GM18508 (cell line): Measurements from ENCODE around the gene GDI2.
"Not testable (repeated sequence)": the region's sequence is repeated elsewhere in the genome, so short reads cannot be mapped to it uniquely, and the experiment has no call there.

ENCODE experiments used
- ATAC-seq: cut with Tn5 transposase; IDR thresholded peaks from one replicate; pipeline ENCODE4 v1.9.1; 2021; ENCODE audit warnings: moderate number of reproducible peaks; ENCODE audit not compliant: insufficient read depth, unreplicated experiment

GDI2 gene

GRCh38 chr10:5829267-5829666 lies 16.0 kb upstream of the GDI2 start:
- ATAC-seq, result no peak

GRCh38 chr10:5828725-5829124 lies 15.5 kb upstream of the GDI2 start:
- ATAC-seq, result no peak

GRCh38 chr10:5827841-5828240 lies 14.6 kb upstream of the GDI2 start:
- no peak for ATAC-seq

GRCh38 chr10:5826511-5826910 lies 13.3 kb upstream of the GDI2 start:
- ATAC-seq, result not testable (repeated sequence)

- ATAC-seq, result no peak
Measured at GRCh38 chr10:5818894-5819293, 5.7 kb upstream of the GDI2 start.

GRCh38 chr10:5818048-5818331 lies 4.8 kb upstream of the GDI2 start:
- ATAC-seq, result no peak

GRCh38 chr10:5817322-5818047 lies 4.3 kb upstream of the GDI2 start:
- ATAC-seq, result no peak

- ATAC-seq, result no peak
Measured at GRCh38 chr10:5816170-5816569, 2.9 kb upstream of the GDI2 start.

- ATAC-seq, result no peak
Measured at GRCh38 chr10:5814110-5815107, 1.2 kb upstream of the GDI2 start.

- peak; percentile 15 for ATAC-seq
Measured at GRCh38 chr10:5813091-5813340, 218 bp downstream of the GDI2 start.

- no peak for ATAC-seq
Measured at GRCh38 chr10:5812283-5813090, 747 bp downstream of the GDI2 start.

- ATAC-seq, result no peak
Measured at GRCh38 chr10:5811387-5811821, 1.8 kb downstream of the GDI2 start.

GRCh38 chr10:5810225-5810624 lies 3.0 kb downstream of the GDI2 start:
- no peak for ATAC-seq

- ATAC-seq, result no peak
Measured at GRCh38 chr10:5809527-5810154, 3.6 kb downstream of the GDI2 start.

- ATAC-seq, result not testable (repeated sequence)
Measured at GRCh38 chr10:5808783-5809392, 4.3 kb downstream of the GDI2 start.

- no peak for ATAC-seq
Measured at GRCh38 chr10:5806745-5807144, 6.5 kb downstream of the GDI2 start.

- no peak for ATAC-seq
Measured at GRCh38 chr10:5805711-5806110, 7.5 kb downstream of the GDI2 start.

- ATAC-seq, result no peak
Measured at GRCh38 chr10:5805260-5805659, 8.0 kb downstream of the GDI2 start.

- ATAC-seq, result no peak
Measured at GRCh38 chr10:5804386-5804785, 8.8 kb downstream of the GDI2 start.

- ATAC-seq, result no peak
Measured at GRCh38 chr10:5800782-5801181, 12.5 kb downstream of the GDI2 start.
